HEK293 (cell line): ENCODE measurements around the gene DNAH6.

Experiments
- KLF17 ChIP-seq: fragments of 450-650 bp; formaldehyde crosslinking; IDR thresholded peaks from 2 replicates; pipeline ENCODE4 v1.5.1; 2016; ENCODE audit warnings: missing biosample characterization, missing genetic modification characterization
- ZNF138 ChIP-seq: fragments of 450-650 bp; formaldehyde crosslinking; IDR thresholded peaks from 2 replicates; pipeline ENCODE4 v1.5.1; 2016; ENCODE audit warnings: missing biosample characterization, missing genetic modification characterization, borderline replicate concordance
- TF ChIP-seq, protein P1 (sequence below): fragments of 450-650 bp; formaldehyde crosslinking; IDR thresholded peaks from 2 replicates; pipeline ENCODE4 v1.5.1; 2016; ENCODE audit warnings: missing biosample characterization, missing genetic modification characterization
- TF ChIP-seq, protein P2 (sequence below): fragments of 450-650 bp; formaldehyde crosslinking; IDR thresholded peaks from 2 replicates; pipeline ENCODE4 v1.5.1; 2016; ENCODE audit warnings: missing biosample characterization, missing genetic modification characterization

GRCh38 chr2:84613082-84613481, 96.8 kb downstream of the DNAH6 start:
- TF ChIP-seq, protein P1, sequence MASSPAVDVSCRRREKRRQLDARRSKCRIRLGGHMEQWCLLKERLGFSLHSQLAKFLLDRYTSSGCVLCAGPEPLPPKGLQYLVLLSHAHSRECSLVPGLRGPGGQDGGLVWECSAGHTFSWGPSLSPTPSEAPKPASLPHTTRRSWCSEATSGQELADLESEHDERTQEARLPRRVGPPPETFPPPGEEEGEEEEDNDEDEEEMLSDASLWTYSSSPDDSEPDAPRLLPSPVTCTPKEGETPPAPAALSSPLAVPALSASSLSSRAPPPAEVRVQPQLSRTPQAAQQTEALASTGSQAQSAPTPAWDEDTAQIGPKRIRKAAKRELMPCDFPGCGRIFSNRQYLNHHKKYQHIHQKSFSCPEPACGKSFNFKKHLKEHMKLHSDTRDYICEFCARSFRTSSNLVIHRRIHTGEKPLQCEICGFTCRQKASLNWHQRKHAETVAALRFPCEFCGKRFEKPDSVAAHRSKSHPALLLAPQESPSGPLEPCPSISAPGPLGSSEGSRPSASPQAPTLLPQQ (tag by site-specific recombination) = no peak
- TF ChIP-seq, protein P2, sequence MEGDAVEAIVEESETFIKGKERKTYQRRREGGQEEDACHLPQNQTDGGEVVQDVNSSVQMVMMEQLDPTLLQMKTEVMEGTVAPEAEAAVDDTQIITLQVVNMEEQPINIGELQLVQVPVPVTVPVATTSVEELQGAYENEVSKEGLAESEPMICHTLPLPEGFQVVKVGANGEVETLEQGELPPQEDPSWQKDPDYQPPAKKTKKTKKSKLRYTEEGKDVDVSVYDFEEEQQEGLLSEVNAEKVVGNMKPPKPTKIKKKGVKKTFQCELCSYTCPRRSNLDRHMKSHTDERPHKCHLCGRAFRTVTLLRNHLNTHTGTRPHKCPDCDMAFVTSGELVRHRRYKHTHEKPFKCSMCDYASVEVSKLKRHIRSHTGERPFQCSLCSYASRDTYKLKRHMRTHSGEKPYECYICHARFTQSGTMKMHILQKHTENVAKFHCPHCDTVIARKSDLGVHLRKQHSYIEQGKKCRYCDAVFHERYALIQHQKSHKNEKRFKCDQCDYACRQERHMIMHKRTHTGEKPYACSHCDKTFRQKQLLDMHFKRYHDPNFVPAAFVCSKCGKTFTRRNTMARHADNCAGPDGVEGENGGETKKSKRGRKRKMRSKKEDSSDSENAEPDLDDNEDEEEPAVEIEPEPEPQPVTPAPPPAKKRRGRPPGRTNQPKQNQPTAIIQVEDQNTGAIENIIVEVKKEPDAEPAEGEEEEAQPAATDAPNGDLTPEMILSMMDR (tag by site-specific recombination) = no peak
- TF ChIP-seq KLF17 (tag by site-specific recombination) (no peak), ZNF138 (tag by site-specific recombination) (no peak)
